Thymus (tissue), 11 donors: ENCODE data around the gene SYT11. TPM values are rescaled to one million over a fixed set of nuclear protein-coding genes. Genes with fewer than 3 reads are reported as not detected.

Experiments
- DNase-seq, 9 donors: peaks; one replicate each; pipeline ENCODE4 v3.0.0-alpha.2; 2013; ENCODE audit warnings: low spot score in 9 of 9, low read depth in 6 of 9, missing footprints in 1 of 9
- H3K27ac ChIP-seq, 2 donors: one replicate each; pipeline ENCODE4 v1.5.1; 2013; ENCODE audit warnings: control low read depth in 1 of 2, low read depth in 1 of 2, low read length in 1 of 2, mild to moderate bottlenecking in 1 of 2, moderate library complexity in 1 of 2
- H3K27me3 ChIP-seq, 2 donors: one replicate each; pipeline ENCODE4 v1.5.1; 2013; ENCODE audit warnings: low read length in 1 of 2; ENCODE audit not compliant: control insufficient read depth in 2 of 2, insufficient read depth in 1 of 2
- H3K36me3 ChIP-seq, 2 donors: one replicate each; pipeline ENCODE4 v1.5.1; 2013; ENCODE audit warnings: low read length in 1 of 2, mild to moderate bottlenecking in 1 of 2, moderate library complexity in 1 of 2; ENCODE audit not compliant: control insufficient read depth in 2 of 2, insufficient read depth in 2 of 2
- H3K4me1 ChIP-seq, 2 donors: one replicate each; pipeline ENCODE4 v1.5.1; 2013; ENCODE audit warnings: low read length in 2 of 2; ENCODE audit not compliant: control insufficient read depth in 2 of 2, insufficient read depth in 2 of 2
- H3K4me3 ChIP-seq, 2 donors: one replicate each; pipeline ENCODE4 v1.5.1; 2013; ENCODE audit warnings: low read length in 2 of 2, control low read depth in 1 of 2, mild to moderate bottlenecking in 1 of 2
- H3K9me3 ChIP-seq, 2 donors: one replicate each; pipeline ENCODE4 v1.5.1; 2013; ENCODE audit warnings: low read length in 1 of 2, mild to moderate bottlenecking in 1 of 2; ENCODE audit not compliant: control insufficient read depth in 2 of 2, insufficient read depth in 1 of 2
- WGBS: extraction: QIAGEN DNeasy Blood & Tissue Kit; methylation state at CpG from one replicate; pipeline ENCODE4 v1.1.7; 2013; 5-methylcytosine and 5-hydroxymethylcytosine counted together
- polyA plus RNA-seq: library from polyadenylated mRNA; stranded (reverse); fragments of 200-250 nt; gene quantifications from one replicate; pipeline ENCODE4 v1.2.3, GENCODE V29; 2013
- total RNA-seq: library from RNA; stranded (reverse); fragments of 120-200 nt; gene quantifications from one replicate; pipeline ENCODE4 v1.2.4, GENCODE V29; 2013
- donor health status: healthy.

Gene SYT11
- total and polyA plus RNA-seq, 2 donors: 3.3 to 3.6 TPM

GRCh38 chr1:155933591-155934096, 74.3 kb downstream of the SYT11 start:
- peak overlapping the region; percentile 88 to 96 for H3K27ac ChIP-seq
- 8% methylated on average over 10 of the region's 10 CpGs for WGBS
- H3K27me3 ChIP-seq: no peaks in the 10 kb centered on the region
- H3K9me3 ChIP-seq: no peaks in the 10 kb centered on the region
- peak overlapping the region; percentile 78 to 90 for H3K4me3 ChIP-seq
- H3K36me3 ChIP-seq: peaks cover 25 to 44% of the 10 kb centered on the region in 2 donors
- H3K4me1 ChIP-seq: peaks cover 15 to 33% of the 10 kb centered on the region in 2 donors
- peak in 1 of 9 donors; percentile 32 for DNase-seq

- DNase-seq: peak; percentile 96 to 99 (median 97)
- peaks cover 15 to 33% of the 10 kb centered on the region in 2 donors for H3K4me1 ChIP-seq
- peaks cover 20 to 37% of the 10 kb centered on the region in 2 donors for H3K36me3 ChIP-seq
- H3K9me3 ChIP-seq: no peaks in the 10 kb centered on the region
- H3K27me3 ChIP-seq: no peaks in the 10 kb centered on the region
- H3K27ac ChIP-seq: peak within 1 kb of the TSS; percentile 95 to 96
- H3K4me3 ChIP-seq: peak within 1 kb of the TSS; percentile 78 to 90
- whole genome bisulfite sequencing: 2% methylated on average over 50 of the region's 50 CpGs
Measured at GRCh38 chr1:155934097-155934935, 74.9 kb downstream of the SYT11 start, which contains the start of gene KHDC4. KHDC4 (minus strand) TSS chr1:155934413; CDS start chr1:155934373, 40 bp downstream.

Other genes with a start within 250 kb of the SYT11 start
- gene MSTO1, start 249.3 kb upstream of the SYT11 start, total RNA-seq: 12.8 TPM
- gene MSTO1, start 249.3 kb upstream of the SYT11 start, polyA plus RNA-seq: 26.0 TPM
- 109 TPM for gene YY1AP1, start 170.8 kb upstream of the SYT11 start, total RNA-seq
- 46.0 TPM for gene YY1AP1, start 170.8 kb upstream of the SYT11 start, polyA plus RNA-seq
- 63.7 TPM for gene DAP3, start 170.5 kb upstream of the SYT11 start, total RNA-seq
- gene DAP3, start 170.5 kb upstream of the SYT11 start, polyA plus RNA-seq: 156 TPM
- gene GON4L, start 2.4 kb upstream of the SYT11 start, total RNA-seq: 31.6 TPM
- gene GON4L, start 2.4 kb upstream of the SYT11 start, polyA plus RNA-seq: 33.0 TPM
- 24.4 TPM for gene RIT1, start 51.8 kb downstream of the SYT11 start, total RNA-seq
- gene RIT1, start 51.8 kb downstream of the SYT11 start, polyA plus RNA-seq: 17.2 TPM
- 31.3 TPM for gene KHDC4, start 74.8 kb downstream of the SYT11 start, total RNA-seq
- 45.8 TPM for gene KHDC4, start 74.8 kb downstream of the SYT11 start, polyA plus RNA-seq
- gene RXFP4, start 82.1 kb downstream of the SYT11 start, total RNA-seq: not detected
- 0.18 TPM for gene RXFP4, start 82.1 kb downstream of the SYT11 start, polyA plus RNA-seq
- gene ARHGEF2, start 119.0 kb downstream of the SYT11 start, total RNA-seq: 42.3 TPM
- gene ARHGEF2, start 119.0 kb downstream of the SYT11 start, polyA plus RNA-seq: 58.5 TPM
- gene SSR2, start 161.4 kb downstream of the SYT11 start, total RNA-seq: 262 TPM
- 251 TPM for gene SSR2, start 161.4 kb downstream of the SYT11 start, polyA plus RNA-seq
- 10.4 TPM for gene UBQLN4, start 194.2 kb downstream of the SYT11 start, total RNA-seq
- 15.1 TPM for gene UBQLN4, start 194.2 kb downstream of the SYT11 start, polyA plus RNA-seq
- gene LAMTOR2, start 195.2 kb downstream of the SYT11 start, total RNA-seq: 75.9 TPM
- gene LAMTOR2, start 195.2 kb downstream of the SYT11 start, polyA plus RNA-seq: 82.2 TPM
- 17.6 TPM for gene RAB25, start 201.6 kb downstream of the SYT11 start, total RNA-seq
- gene RAB25, start 201.6 kb downstream of the SYT11 start, polyA plus RNA-seq: 43.1 TPM
- gene MEX3A, start 222.9 kb downstream of the SYT11 start, total RNA-seq: 1.3 TPM
- 0.55 TPM for gene MEX3A, start 222.9 kb downstream of the SYT11 start, polyA plus RNA-seq